ENCODE data around the gene FERMT3. TPM values are rescaled to one million over a fixed set of nuclear protein-coding genes. Genes with fewer than 3 reads are reported as not detected.

FERMT3 gene
- total and polyA plus RNA-seq, 2 of the 13 experiments (the other 11 are each of a cell fraction or from before 2014, with no cell fraction given), result 0.29 TPM; not detected in 1

GRCh38 chr11:64204464-64204989 is 2.0 kb upstream of the FERMT3 start (continued):
- TF ChIP-seq HNF1B (CRISPR knock-in tag; IDR thresholded peaks at IDR 0.05) (peak; percentile 24; the same call in 1 of the 2 replicates), RFXAP (CRISPR knock-in tag; IDR thresholded peaks at IDR 0.05; ENCODE audit: borderline replicate concordance) (no peak), GATAD1 (CRISPR knock-in tag; IDR thresholded peaks at IDR 0.05) (no peak), CERS6 (CRISPR knock-in tag; IDR thresholded peaks at IDR 0.05) (no peak), ZNF772 (CRISPR knock-in tag; IDR thresholded peaks at IDR 0.05) (no peak), MBNL3 (CRISPR knock-in tag; conservative IDR thresholded peaks at IDR 0.05) (no peak), ATRX (CRISPR knock-in tag; IDR thresholded peaks at IDR 0.05; ENCODE audit: borderline replicate concordance) (no peak), MYNN (CRISPR knock-in tag; IDR thresholded peaks at IDR 0.05; ENCODE audit: low read depth) (no peak), KAT7 (CRISPR knock-in tag; IDR thresholded peaks at IDR 0.05; ENCODE audit: borderline replicate concordance) (no peak), ATAD3A (CRISPR knock-in tag; IDR thresholded peaks at IDR 0.05) (no peak), MTF1 (CRISPR knock-in tag; IDR thresholded peaks at IDR 0.05) (no peak), ZNF788 (CRISPR knock-in tag; IDR thresholded peaks at IDR 0.05; ENCODE audit: borderline replicate concordance) (0 out of 2 replicates have a peak, but pooled peaks have one; percentile 24), PCBP1 (IDR thresholded peaks at IDR 0.05; ENCODE audit: borderline replicate concordance, low read depth, low read length) (no peak), ZNF264 (CRISPR knock-in tag; IDR thresholded peaks at IDR 0.05) (no peak), MIXL1 (CRISPR knock-in tag; IDR thresholded peaks at IDR 0.05) (no peak), ZBTB8A (CRISPR knock-in tag; IDR thresholded peaks at IDR 0.05; ENCODE audit: borderline replicate concordance, low read depth) (no peak), ZNF687 (CRISPR knock-in tag; IDR thresholded peaks at IDR 0.05) (no peak), TEAD3 (CRISPR knock-in tag; optimal IDR thresholded peaks at IDR 0.05; ENCODE audit: borderline replicate concordance) (peak; percentile 21), TGIF2 (CRISPR knock-in tag; IDR thresholded peaks at IDR 0.05) (no peak), LBX2 (CRISPR knock-in tag; IDR thresholded peaks at IDR 0.05; ENCODE audit: borderline replicate concordance) (no peak), ZNF652 (CRISPR knock-in tag; IDR thresholded peaks at IDR 0.05; ENCODE audit: borderline replicate concordance, low read depth) (no peak), CSRNP2 (CRISPR knock-in tag; conservative IDR thresholded peaks at IDR 0.05; ENCODE audit: low read depth) (no peak), SRSF9 (IDR thresholded peaks at IDR 0.05; ENCODE audit: borderline replicate concordance, insufficient read depth, low read depth, low read length, poor library complexity, severe bottlenecking) (no peak)
